Natural killer cell treated with Interleukin-12 subunit alpha and Interleukin-12 subunit beta and Interleukin-15 and Interleukin-18, amount 100 ng/mL, for 72 hours (primary cell): ENCODE results near the gene CD58. TPM values are rescaled to one million over a fixed set of nuclear protein-coding genes. Genes with fewer than 3 reads are reported as not detected.
"Not testable (repeated sequence)": the region's sequence is repeated elsewhere in the genome, so short reads cannot be mapped to it uniquely, and the experiment has no call there.

Experiments used
- ATAC-seq, 2 donors: fragments of 150-1000 bp; cut with Tn5 transposase in 1 of 2; sonication (Bioruptor Pico), chemical (Tn5 transposase) in 1 of 2; 2 replicates each; pipeline ENCODE4 v1.10.0; 2021
- DNase-seq: peaks from one replicate; pipeline ENCODE4 v3.0.0; 2022; ENCODE audit warnings: low spot score
- H3K27ac Mint-ChIP-seq, 2 donors: 1 replicate in 1 of 2; 2 replicates in 1 of 2; pipeline ENCODE4 v1.8.0; 2022; ENCODE audit warnings: mixed read lengths in 2 of 2, mild to moderate bottlenecking in 1 of 2, moderate library complexity in 1 of 2
- H3K27me3 Mint-ChIP-seq, 2 donors: 1 replicate in 1 of 2; 2 replicates in 1 of 2; pipeline ENCODE4 v1.8.0; 2022; ENCODE audit warnings: mixed read lengths in 2 of 2
- H3K36me3 Mint-ChIP-seq: one replicate; pipeline ENCODE4 v1.8.0; 2022; ENCODE audit warnings: mixed read lengths
- H3K4me1 Mint-ChIP-seq, 2 donors: 1 replicate in 1 of 2; 2 replicates in 1 of 2; pipeline ENCODE4 v1.8.0; 2022; ENCODE audit warnings: low read depth in 2 of 2, mixed read lengths in 2 of 2, mild to moderate bottlenecking in 1 of 2
- H3K4me3 Mint-ChIP-seq: one replicate; pipeline ENCODE4 v1.8.0; 2022; ENCODE audit warnings: mixed read lengths
- H3K9me3 Mint-ChIP-seq: 2 replicates; pipeline ENCODE4 v1.8.0; 2022; ENCODE audit warnings: mixed read lengths
- total RNA-seq, 2 donors: library from RNA; stranded (reverse); gene quantifications; one replicate each; pipeline ENCODE4 v1.2.3, GENCODE V29; 2022

The CD58 gene
- 10 to 100 TPM; 40.1 to 52.7 TPM for total RNA-seq

DNA sequence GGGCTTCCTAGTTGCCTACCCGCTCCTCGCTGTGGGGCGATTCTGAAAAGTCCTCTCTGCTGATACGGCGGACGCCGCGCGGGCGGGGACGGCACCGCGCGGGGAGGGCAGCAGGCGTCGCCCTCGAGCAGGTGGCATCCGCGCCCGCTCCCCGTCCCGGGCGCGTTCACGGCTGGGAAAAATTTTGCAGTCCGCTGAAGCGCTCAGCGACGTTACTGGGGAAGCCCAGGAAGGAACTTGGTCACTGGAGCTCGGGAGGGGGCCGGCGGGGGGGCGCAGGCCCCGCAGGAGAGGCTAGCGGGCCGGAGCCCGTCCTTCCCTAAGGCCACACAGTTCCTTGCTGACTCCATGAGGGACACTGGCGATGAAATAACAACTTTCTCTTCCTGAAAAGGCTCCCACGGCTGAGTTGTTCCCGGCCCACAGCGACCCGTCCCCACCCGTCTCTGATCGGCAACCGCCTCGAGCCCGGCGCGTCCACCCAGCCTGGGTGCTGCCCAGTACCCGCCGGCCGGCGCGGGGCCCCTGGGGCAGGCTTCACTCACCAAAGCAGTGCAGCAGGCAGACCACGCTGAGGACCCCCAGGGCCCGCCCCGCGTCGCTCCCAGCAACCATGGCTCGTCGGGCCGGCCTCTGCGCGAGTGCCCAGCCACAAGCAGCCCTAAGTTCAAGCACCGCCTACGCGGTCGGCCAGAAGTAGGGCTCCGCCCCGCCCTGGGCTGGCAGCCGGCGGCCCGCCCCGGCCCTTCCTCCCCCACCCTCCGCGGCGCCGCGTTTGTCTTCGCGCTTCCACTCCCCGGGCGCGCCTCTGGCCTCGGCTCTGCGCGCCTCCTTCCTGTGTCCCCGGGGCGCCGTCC, at the start of gene CD58:
CD58 (minus strand) TSS at position 669 of the 857 bp plus-strand sequence; CDS start at position 615, 54 bp downstream.
- ATAC-seq (peak; percentile 95 to 96), DNase-seq (peak; percentile 94)
- H3K9me3 Mint-ChIP-seq: no peaks in the 10 kb centered on the region
- H3K27me3 Mint-ChIP-seq: peaks cover 0 to under 1% of the 10 kb centered on the region in 2 donors
- H3K4me1 Mint-ChIP-seq: peaks cover 50 to 61% of the 10 kb centered on the region in 2 donors
- peak within 1 kb of the TSS; percentile 86 to 95 for H3K27ac Mint-ChIP-seq
- H3K36me3 Mint-ChIP-seq: peaks cover 14% of the 10 kb centered on the region
- peak within 1 kb of the TSS; percentile 95 for H3K4me3 Mint-ChIP-seq

- H3K4me3 Mint-ChIP-seq, H3K4me1 Mint-ChIP-seq, H3K36me3 Mint-ChIP-seq, H3K27ac Mint-ChIP-seq, H3K9me3 Mint-ChIP-seq, ATAC-seq: not testable (repeated sequence)
- peak; percentile 26 for DNase-seq
- peaks cover 7 to 14% of the 10 kb centered on the region in 2 donors for H3K27me3 Mint-ChIP-seq
Observed at GRCh38 chr1:116620392-116620791, 49.6 kb upstream of the CD58 start.

DNA sequence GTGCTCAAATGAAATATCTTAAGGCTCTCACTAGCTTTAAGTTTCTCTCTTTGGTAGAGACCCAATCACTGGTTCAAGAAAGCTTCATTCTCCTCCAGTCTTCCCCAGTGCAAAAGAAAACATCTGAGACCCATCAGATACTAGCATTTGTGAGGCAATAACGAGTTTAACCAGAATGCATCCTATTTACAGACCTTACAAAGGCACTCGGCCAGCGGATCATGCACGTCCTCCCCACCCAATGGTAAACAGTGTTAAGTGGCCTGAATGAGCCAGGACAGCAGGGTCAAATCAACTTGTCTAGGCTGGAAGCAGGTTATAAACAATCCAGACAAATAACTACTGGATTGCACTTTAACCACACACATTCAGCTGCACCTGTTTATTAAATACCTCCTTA, 48.3 kb upstream of the CD58 start:
- ATAC-seq, H3K36me3 Mint-ChIP-seq, H3K9me3 Mint-ChIP-seq, H3K4me3 Mint-ChIP-seq, H3K4me1 Mint-ChIP-seq, H3K27ac Mint-ChIP-seq, DNase-seq: not testable (repeated sequence)
- peaks cover 7 to 14% of the 10 kb centered on the region in 2 donors for H3K27me3 Mint-ChIP-seq

DNA sequence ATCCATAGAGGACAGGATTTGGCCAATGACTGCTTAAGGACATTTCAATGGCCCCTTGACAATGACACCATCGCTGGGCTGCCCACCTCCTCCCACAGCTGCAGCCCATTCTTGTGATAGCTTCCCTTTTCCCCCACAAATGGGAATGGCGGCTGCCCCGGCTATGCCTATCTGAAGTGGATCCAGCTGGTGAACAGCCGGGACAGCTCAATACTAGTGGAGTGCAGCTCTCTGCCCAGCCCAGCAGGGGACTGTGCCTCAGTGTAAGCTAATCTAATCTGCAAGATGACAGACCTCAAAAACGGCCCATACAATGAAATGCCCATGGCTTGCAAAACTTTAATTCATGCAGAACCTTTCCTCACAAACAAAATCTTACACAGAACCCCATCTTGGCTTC, 47.0 kb upstream of the CD58 start:
- not testable (repeated sequence) for DNase-seq, H3K27ac Mint-ChIP-seq, H3K36me3 Mint-ChIP-seq, H3K4me3 Mint-ChIP-seq, H3K9me3 Mint-ChIP-seq, ATAC-seq, H3K4me1 Mint-ChIP-seq
- H3K27me3 Mint-ChIP-seq: peaks cover 7 to 14% of the 10 kb centered on the region in 2 donors

DNA sequence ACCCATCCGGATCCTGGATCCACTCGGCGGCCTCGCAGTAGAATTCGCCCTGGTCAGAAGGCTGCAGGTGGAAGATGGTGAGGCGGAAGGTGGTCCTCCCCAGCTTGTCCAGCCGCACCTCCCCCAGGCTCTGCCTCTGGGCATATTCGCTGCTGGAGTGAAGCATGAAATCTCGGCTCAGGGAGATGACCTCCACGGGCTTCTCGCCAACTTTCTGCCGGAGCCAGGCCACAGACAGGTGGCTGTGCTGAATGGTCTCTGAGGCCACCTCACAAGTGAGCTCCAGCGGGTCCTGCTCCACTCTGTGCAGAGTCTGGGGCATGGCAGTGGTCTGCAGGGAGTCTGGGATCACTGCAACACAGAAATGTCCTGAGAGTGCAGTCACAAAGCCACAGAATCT, 43.0 kb upstream of the CD58 start:
- not testable (repeated sequence) for H3K36me3 Mint-ChIP-seq, H3K4me3 Mint-ChIP-seq, H3K27ac Mint-ChIP-seq, H3K9me3 Mint-ChIP-seq
- DNase-seq: peak; percentile 53
- H3K27me3 Mint-ChIP-seq: peaks cover 15 to 20% of the 10 kb centered on the region in 2 donors
- peaks cover 0 to 16% of the 10 kb centered on the region in 2 donors for H3K4me1 Mint-ChIP-seq
- ATAC-seq: peak in 1 of 2 donors; percentile 20

DNA sequence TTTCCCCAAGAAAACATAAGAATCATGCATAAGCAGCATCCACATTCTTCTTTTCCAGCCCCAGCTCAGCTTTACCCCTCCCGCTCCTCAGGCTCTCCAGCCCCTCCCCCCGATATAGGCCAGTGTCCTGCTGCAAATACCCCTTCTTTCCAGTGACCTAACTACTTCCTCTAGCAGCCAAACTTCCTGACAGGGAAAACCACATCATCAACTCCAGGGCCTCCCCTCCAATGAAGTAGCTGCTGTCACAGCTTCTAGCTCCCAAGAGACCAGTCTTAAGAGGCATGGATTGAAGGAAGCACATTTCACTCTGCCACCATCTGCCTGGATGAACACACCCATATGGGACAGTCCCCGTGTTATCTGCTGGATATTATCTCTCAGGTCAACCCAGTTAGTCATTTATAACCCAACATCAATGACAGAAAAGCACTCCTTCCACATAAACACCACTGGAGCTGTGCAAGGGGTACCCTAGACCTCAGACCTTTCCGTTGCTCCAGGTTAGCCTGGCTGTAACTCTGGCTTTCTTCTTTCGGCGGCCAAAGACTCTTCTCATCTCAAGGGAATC, 39.1 kb upstream of the CD58 start:
- not testable (repeated sequence) for H3K4me3 Mint-ChIP-seq, ATAC-seq, DNase-seq, H3K9me3 Mint-ChIP-seq, H3K36me3 Mint-ChIP-seq
- Mint-ChIP-seq H3K27ac (peak overlapping the region in 1 of 2 donors; percentile 16), H3K27me3 (peaks cover 14 to 15% of the 10 kb centered on the region in 2 donors), H3K4me1 (peaks cover 5 to 38% of the 10 kb centered on the region in 2 donors)

DNA sequence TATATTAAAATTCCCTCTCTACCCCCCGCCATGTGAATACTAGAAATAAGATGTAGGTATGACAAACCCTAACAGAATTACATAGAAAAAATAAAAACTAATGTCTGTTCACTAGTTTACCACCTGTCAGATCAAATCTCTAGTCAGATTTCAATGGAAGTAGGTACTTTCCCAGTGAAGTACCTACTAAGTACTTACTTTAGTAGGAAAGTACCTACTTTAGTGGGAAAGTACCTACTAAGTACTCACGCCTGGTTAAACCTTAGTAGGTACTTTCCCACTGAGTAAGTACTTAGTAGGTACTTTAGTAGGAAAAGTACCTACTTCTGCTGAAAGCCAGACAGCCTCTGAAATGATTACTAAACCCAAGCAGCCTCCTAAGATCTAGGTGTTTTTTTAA, 38.0 kb upstream of the CD58 start:
- H3K9me3 Mint-ChIP-seq, DNase-seq, H3K36me3 Mint-ChIP-seq, H3K4me3 Mint-ChIP-seq: not testable (repeated sequence)
- peak in 1 of 2 donors; percentile 71 for ATAC-seq
- Mint-ChIP-seq H3K27me3 (peaks cover 15 to 18% of the 10 kb centered on the region in 2 donors), H3K4me1 (peaks cover 5 to 38% of the 10 kb centered on the region in 2 donors), H3K27ac (peak overlapping the region; percentile 21 to 53)

DNA sequence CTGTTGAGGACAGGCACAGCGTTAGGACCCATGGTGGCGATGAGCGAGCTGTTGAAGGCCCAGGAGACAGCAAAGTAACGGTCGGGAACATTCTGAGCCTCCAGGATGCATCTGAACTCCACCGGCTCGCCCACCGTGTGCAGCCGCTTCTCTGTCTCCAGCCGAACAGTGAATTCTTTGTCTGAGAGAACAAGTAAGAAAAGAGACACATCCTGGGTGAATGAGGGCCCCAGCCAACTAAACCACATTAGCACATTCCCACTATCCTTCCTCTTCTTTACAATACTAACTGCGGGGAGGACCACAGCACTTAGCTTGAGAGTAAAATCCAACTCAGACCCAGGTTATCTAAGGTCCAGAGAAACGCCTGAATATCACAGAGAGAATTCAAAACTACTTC, 37.3 kb upstream of the CD58 start:
- not testable (repeated sequence) for DNase-seq, ATAC-seq, H3K36me3 Mint-ChIP-seq, H3K9me3 Mint-ChIP-seq, H3K4me3 Mint-ChIP-seq
- H3K4me1 Mint-ChIP-seq: peaks cover 5 to 38% of the 10 kb centered on the region in 2 donors
- H3K27ac Mint-ChIP-seq: peak overlapping the region; percentile 21 to 53
- H3K27me3 Mint-ChIP-seq: peaks cover 15 to 22% of the 10 kb centered on the region in 2 donors

- H3K27ac Mint-ChIP-seq: peak overlapping the region in 1 of 2 donors; percentile 53
- peaks cover 5 to 38% of the 10 kb centered on the region in 2 donors for H3K4me1 Mint-ChIP-seq
- H3K27me3 Mint-ChIP-seq: peaks cover 15 to 22% of the 10 kb centered on the region in 2 donors
- not testable (repeated sequence) for H3K36me3 Mint-ChIP-seq, H3K4me3 Mint-ChIP-seq, DNase-seq, H3K9me3 Mint-ChIP-seq, ATAC-seq
Observed at GRCh38 chr1:116607463-116607862, 36.6 kb upstream of the CD58 start.

GRCh38 chr1:116606067-116606466, 35.2 kb upstream of the CD58 start:
- DNase-seq: peak; percentile 58
- Mint-ChIP-seq H3K4me3 (peak overlapping the region; percentile 55), H3K27me3 (peaks cover 8 to 18% of the 10 kb centered on the region in 2 donors), H3K4me1 (peaks cover 5 to 34% of the 10 kb centered on the region in 2 donors), H3K27ac (peak overlapping the region; percentile 58 to 79)
- not testable (repeated sequence) for H3K9me3 Mint-ChIP-seq, H3K36me3 Mint-ChIP-seq
- peak; percentile 85 to 86 for ATAC-seq

DNA sequence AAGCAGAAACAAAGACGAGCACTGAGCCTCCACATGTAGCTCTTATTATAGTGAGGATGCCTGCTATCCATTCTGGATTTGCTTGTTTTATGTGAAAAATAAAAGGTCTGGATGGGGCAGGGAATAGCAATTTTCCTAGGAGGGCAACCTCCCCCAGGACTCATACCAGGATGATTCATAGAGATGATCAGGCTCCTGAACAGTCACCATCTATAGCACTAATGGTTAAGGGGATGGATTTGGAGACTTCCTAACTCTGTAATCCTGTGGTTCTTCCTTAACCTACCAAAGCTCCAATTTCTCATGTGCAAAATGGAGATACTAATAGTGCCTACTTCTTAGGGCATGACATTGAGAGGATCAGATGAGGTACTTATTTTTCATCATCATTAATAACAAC, 34.5 kb upstream of the CD58 start:
- H3K9me3 Mint-ChIP-seq: no peaks in the 10 kb centered on the region
- ATAC-seq (no peak), DNase-seq (no peak)
- H3K4me3 Mint-ChIP-seq: no peak overlapping the region
- H3K36me3 Mint-ChIP-seq: no peaks in the 10 kb centered on the region
- peaks cover 5 to 31% of the 10 kb centered on the region in 2 donors for H3K4me1 Mint-ChIP-seq
- peaks cover 2 to 14% of the 10 kb centered on the region in 2 donors for H3K27me3 Mint-ChIP-seq
- no peak overlapping the region for H3K27ac Mint-ChIP-seq

DNA sequence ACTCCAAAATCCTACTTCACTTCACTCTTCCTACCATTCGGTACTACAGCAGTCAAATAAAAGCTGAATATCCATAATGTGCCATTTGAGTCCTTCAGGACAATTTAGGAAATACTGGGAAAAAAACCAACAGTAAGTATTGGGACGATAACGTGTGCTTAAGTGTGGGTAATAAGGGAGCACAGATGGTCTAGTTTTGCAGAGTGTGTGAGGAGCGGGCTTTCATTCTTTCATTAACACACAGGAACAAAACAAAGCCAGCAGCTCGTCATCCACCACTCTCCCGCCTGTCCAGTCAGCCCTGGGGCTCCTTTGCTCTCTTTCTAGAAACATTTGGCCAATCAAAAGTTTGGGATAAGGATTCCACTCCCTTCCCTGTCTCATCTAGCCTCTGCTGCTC, 33.6 kb upstream of the CD58 start:
- DNase-seq, H3K4me3 Mint-ChIP-seq, H3K27ac Mint-ChIP-seq, H3K36me3 Mint-ChIP-seq, ATAC-seq, H3K9me3 Mint-ChIP-seq: not testable (repeated sequence)
- Mint-ChIP-seq H3K27me3 (peaks cover 3 to 10% of the 10 kb centered on the region in 2 donors), H3K4me1 (peaks cover 5 to 25% of the 10 kb centered on the region in 2 donors)

DNA sequence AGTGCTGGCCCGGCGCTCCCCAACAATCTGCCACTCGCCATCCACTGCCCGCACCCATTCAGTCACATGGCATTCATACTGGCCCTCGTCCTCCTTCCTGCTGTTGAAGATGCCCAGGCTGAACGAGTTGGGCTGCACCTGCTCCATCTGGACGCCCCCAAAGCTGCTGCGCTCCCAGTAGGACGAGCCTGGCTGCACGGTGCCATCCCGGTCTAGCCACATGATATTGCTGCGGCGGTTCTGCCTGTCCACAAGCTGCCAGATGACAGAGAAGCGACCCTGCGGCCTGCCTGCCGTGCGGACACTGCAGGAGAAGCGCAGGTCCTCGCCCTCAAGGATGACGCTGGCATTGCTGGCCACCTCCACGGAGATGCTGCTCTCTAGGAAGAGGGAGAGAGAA, 32.8 kb upstream of the CD58 start:
- H3K36me3 Mint-ChIP-seq, H3K9me3 Mint-ChIP-seq, H3K4me3 Mint-ChIP-seq, DNase-seq, ATAC-seq, H3K27ac Mint-ChIP-seq: not testable (repeated sequence)
- H3K27me3 Mint-ChIP-seq: peaks cover 7 to 14% of the 10 kb centered on the region in 2 donors
- H3K4me1 Mint-ChIP-seq: peaks cover 5 to 20% of the 10 kb centered on the region in 2 donors

GRCh38 chr1:116599369-116599768, 28.5 kb upstream of the CD58 start:
- not testable (repeated sequence) for H3K9me3 Mint-ChIP-seq, ATAC-seq, H3K4me1 Mint-ChIP-seq, H3K27ac Mint-ChIP-seq, H3K36me3 Mint-ChIP-seq, H3K4me3 Mint-ChIP-seq, DNase-seq
- peaks cover 19 to 39% of the 10 kb centered on the region in 2 donors for H3K27me3 Mint-ChIP-seq
